ENCODE results near the gene NCKAP5.
"Not testable (repeated sequence)": the region's sequence is repeated elsewhere in the genome, so short reads cannot be mapped to it uniquely, and the experiment has no call there.

The NCKAP5 gene

DNA sequence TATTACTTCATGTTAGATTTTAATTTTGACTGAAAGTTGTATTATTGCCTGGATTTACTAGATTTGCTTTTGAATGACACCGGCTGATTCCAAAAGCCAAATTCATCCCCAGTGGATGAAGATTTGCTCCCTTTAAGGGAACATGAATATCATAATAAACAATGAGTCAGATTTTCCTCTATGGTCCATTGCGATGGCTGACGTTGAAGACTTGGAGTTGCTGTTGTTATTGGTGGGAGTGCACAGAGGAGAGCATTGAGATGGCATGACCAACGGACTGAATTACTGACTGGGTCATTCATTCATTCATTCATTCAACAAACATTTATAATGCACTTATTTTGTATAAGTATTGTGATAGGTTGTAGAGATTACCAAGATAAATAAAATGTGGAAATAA is 864.9 kb downstream of the NCKAP5 start:
- DNase-seq (ENCODE audit: low read depth), result no peak

DNA sequence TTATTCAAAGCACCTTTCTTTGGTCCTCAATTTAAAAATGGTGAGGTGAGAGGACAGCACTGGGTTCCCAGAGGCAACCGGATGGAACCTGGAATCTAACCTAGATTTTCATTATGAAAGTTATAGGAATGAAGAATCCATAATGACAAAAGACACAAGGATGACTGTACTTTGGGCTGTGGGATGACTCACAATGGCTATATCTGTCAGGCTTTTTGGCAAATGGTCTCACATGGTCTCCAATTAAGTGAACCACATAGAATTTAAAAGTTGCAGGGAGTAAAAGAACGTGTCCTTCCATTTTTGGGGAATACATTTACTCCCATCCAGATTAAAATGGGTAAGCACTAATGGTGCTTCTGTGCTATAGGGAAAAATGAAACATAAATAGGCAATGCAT is 866.5 kb downstream of the NCKAP5 start:
- DNase-seq (ENCODE audit: low read depth), result no peak

GRCh38 chr2:132699802-132700201 is 868.5 kb downstream of the NCKAP5 start:
- not testable (repeated sequence) for DNase-seq (ENCODE audit: low read depth)

DNA sequence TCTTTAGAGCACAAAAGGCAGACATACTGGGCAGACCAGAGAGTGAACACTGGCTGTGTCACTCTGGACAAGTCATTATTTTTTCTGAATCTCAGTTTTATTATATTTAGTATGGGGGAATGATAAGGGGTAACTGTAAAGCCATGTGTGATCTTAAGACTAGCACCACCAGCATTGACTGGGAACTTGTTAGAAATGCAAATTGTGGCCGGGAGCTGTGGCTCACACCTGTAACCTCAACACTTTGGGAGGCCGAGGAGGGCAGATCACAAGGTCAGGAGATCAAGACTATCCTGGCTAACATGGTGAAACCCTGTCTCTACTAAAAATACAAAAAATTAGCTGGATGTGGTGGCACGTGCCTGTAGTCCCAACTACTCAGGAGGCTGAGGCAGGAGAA is 869.9 kb downstream of the NCKAP5 start:
- DNase-seq (ENCODE audit: low read depth), result not testable (repeated sequence)

DNA sequence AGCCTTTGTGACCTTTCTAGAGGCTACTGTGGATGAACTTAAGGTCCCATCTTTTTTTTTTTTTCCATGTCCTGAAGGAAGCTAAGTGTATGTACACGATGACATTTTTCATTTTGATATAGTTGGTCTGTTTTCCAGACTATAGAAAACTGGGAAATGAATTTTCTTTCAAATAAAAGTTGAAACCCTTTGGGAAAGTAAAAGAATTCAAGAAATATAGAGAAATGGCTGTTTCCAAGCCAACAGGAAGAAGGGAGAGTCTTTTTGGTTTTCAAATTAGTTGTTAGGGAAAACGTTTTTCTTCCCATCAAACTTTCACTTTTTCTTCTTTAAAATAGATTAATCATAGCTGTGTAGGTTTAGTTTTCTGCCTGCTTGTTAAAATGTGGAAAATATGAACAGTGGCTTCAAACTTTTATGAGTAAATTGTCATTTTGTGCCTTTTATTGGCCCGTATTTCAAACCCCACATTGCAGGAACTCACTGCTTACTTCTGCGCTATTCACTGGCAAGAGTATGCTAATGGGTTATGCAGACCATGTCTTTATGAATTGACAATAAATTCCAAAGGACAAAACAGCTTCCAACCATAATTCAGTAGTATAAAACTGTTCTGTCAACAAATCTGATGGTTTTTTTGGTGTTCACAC is 870.6 kb downstream of the NCKAP5 start:
- DNase-seq (ENCODE audit: low read depth), result no peak

DNA sequence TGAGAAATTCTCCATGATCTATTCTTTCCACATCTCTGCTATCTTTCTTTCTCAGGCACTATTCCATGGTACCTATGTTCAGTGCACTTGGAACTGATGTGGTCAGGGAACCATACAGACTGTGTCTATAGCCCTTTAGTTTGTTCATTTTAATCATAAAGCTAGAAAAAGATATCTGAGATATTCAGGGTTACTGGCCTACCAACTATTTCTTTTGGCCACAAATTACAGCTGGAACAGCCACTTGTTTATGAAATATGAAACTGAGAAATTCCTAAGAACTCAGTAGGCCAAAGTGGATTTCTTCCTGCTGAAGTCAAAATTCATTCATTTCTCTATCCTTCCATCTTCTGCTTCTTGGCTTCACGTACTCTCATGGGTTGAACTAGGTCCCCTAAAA is 875.4 kb downstream of the NCKAP5 start:
- no peak for DNase-seq (ENCODE audit: low read depth)

DNA sequence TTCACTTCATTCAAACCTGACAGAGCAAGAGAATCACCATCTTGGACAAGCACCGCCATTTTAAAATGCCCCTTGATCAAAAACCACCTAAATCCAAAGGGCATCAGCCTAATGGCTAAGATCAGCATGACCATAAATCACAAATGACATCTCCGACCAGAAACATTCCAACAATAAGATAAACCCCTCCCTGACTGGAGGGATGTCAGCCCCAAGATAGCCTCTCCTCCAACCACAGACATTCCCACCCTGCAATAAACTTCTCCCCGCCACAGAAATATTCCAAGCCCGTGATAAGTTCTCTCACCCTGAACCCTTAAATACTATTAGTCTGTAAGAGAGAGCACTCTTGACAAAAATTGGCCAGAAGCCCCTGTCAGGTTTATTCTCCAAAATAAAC is 876.7 kb downstream of the NCKAP5 start:
- DNase-seq (ENCODE audit: low read depth), result no peak

DNA sequence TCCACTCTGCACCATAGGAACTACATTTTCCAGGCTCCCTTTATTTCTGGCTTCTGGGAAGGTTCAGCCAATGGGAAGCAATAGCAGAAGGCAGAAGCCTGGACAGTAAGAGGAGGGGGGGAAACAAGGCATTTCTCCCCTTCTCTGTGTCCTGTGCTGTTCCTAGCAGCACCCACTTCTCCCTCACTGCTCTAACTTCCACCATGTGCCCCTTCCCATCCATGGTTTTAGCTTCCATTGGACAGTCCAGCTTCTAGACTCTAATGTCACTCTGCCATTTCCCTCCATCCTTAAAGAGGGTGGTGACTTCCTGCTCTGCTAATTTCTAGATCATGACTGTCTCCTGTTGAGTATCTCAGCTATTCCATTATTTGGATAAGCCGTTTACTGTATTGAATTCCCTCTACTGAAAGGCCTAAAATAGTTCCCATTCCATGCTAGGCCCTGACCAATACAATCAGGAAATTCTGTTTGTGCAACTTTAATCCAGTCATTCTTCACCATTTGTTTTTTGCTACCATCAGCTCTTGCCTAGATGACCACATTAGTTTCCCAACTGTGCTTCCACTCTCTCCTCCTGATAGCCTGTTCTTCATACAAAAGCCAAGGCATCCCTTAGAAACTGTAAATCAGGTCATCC is 877.5 kb downstream of the NCKAP5 start:
- no peak for DNase-seq (ENCODE audit: low read depth)

DNA sequence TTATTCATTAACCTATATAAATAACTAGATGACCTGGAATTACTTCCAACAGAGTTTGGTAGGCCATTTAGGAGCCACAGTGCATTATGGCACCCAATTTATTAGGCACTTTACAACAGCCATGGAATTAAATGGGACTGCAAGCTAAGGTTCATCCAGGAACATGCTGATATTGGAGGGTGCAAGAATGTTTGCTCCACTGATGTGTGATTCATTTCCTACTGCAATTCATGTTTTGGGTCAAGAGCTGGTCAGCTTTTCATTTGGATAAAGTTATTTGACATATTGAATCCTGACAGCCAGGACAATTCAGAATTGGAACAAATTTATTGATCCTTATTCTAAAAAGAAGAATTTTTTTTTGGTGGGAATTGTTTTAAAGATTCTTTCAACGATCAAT is 886.5 kb downstream of the NCKAP5 start:
- DNase-seq (ENCODE audit: low read depth), result no peak

DNA sequence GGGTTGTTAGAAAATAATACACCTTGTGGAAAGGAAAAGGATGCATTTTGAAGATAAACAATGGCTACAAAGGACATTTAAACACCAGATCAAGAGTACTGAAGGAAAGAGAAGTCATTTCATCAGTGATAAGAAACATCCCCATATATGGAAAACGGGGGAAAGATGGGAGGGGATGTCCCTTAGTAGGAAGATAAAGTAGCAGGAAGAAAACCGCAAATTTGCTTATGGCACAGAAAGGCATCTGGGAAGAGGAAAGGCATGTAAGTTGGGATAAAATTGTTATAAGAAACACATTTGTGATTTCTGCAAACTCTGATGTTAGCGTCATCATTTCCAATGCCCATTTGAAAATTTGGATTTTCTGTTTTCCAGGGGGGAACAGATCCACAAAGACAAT is 887.7 kb downstream of the NCKAP5 start:
- no peak for DNase-seq (ENCODE audit: low read depth)

DNA sequence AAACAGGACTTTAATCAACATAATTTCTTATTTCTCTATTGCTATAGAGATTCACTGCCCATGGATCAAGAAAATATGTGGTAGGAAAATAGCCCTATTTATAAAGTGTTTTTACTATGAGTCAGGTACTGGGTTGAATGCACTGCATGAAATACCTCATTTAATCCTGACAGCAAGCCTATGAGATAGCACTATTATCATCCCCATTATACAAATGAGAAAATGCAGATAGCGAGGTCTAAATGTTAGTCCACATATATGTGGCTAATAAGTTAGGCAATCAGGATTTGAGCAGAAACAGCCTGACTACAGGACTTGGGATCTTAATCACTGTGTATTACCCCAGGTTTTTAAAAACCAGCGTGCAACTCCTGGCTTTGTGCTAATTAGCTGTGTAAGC is 889.8 kb downstream of the NCKAP5 start:
- no peak for DNase-seq (ENCODE audit: low read depth)

DNA sequence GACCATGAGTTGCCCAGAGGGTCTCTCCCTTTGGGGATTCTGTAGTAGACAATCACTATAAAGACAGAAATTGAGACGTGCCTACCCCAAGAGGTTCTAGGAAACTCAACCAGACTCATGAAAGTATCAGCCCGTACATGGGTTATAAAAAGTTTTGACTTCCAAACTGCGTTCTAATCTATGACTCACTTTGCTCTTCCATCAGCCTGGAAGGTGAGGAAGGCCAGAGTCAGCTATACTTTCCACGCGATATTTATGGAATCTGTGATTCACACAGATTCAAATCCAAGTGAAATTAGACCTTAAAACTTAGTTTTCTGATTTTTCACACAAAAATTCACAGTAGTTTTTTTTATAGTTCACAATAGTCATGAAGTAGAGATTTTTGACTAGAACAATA is 890.6 kb downstream of the NCKAP5 start:
- DNase-seq (ENCODE audit: low read depth), result no peak

GRCh38 chr2:132676999-132677398 is 891.3 kb downstream of the NCKAP5 start:
- no peak for DNase-seq (ENCODE audit: low read depth)

DNA sequence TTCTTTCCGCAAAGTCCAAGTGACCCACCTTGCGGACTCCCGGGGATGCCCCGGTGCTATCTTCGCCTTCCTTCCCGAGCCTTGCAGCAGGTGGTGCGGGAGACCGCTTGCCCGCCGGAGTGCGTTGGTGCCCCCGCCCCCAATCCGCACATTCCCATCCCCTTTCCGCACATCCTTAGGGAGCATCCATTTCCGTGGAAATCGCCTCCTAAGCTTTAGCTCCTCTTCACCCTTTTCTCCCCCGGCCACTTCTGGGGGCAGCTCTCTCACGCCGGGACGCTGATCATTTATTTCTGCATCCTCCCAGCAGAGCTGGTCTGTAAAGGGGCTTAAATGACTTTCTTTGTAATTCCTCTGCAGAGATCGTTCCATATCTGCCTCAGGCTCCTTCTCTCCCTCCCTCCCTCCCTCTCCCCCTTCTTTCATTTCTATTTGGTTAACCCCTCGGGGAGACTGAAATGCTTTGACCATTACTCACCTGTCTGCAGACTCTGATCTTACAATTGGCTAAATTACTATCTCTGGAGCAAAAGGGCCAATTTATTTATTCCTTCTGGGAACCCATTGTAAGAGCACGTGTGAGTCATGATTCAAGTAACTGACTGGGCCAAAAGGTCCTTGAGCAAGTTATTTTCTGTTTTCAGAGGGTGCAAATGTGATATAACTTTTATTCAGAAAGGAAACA is 897.0 kb downstream of the NCKAP5 start:
- DNase-seq (ENCODE audit: low read depth), result no peak

DNA sequence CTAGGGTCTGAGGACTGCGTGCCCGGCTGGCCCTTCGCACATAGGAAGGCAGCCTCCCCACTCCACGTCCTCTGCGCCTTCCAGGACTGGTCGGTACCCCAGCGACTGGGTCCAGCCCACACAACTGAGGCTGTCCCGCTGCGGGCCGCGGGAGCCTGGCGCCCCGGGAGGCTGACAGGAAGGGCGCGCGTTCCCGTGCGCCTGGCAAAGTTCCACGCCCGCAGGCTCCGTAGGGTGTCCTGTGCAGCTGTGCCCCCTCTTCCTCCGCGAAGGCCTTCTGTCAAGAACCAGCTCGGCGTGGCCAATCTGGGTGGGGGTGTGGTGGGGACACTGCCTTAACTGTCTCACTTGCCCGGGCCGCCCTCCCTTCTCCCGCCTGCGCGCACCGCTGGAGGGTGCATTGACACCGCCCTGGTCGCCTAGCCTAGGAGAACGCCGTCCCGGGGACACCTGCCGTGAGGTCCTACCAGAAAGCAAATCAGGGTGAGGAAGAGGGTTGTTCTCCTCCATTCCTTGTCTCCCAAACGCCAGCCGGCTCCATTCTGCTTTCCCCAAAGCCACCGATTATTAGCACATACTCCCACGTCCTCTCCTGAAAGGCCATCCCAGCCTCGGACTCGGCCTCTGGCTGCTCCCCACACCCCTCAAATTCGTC is 897.6 kb downstream of the NCKAP5 start:
- no peak for DNase-seq (ENCODE audit: low read depth)

DNA sequence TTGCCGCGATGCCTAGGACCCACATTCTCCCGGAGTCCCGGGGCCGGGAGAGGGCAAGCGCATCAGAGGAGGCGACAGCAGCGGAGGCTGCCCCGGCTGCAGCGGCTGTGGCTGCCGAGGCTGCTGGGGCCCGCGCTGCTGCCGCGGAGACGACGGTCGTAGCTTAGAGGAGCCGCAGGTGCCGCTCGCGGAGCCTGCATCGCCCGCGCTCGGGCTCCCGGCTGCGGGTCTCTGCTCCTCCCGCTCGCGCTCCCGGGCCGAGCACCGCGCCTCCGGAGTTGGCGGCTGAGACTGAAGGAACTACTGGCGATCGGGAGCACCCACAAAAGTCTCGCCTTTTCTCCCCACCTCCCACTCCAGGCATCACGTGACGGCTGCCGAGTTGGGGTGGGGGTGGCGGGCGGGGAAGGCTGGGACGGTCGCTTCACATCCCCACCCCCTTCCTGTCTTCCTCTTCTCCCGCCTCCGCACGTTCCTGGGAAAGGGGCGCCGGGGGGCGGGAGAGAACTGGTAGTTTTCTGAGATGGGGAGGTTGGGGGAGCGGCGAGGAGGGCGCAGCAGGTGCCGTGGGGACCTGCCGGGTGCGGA is 898.3 kb downstream of the NCKAP5 start, which contains the start of gene LYPD1:
Gene LYPD1 (minus strand): TSS at position 298 of the 588 bp plus-strand sequence. CDS start 273 bp downstream, at position 25.
- DNase-seq (ENCODE audit: low read depth), result no peak

DNA sequence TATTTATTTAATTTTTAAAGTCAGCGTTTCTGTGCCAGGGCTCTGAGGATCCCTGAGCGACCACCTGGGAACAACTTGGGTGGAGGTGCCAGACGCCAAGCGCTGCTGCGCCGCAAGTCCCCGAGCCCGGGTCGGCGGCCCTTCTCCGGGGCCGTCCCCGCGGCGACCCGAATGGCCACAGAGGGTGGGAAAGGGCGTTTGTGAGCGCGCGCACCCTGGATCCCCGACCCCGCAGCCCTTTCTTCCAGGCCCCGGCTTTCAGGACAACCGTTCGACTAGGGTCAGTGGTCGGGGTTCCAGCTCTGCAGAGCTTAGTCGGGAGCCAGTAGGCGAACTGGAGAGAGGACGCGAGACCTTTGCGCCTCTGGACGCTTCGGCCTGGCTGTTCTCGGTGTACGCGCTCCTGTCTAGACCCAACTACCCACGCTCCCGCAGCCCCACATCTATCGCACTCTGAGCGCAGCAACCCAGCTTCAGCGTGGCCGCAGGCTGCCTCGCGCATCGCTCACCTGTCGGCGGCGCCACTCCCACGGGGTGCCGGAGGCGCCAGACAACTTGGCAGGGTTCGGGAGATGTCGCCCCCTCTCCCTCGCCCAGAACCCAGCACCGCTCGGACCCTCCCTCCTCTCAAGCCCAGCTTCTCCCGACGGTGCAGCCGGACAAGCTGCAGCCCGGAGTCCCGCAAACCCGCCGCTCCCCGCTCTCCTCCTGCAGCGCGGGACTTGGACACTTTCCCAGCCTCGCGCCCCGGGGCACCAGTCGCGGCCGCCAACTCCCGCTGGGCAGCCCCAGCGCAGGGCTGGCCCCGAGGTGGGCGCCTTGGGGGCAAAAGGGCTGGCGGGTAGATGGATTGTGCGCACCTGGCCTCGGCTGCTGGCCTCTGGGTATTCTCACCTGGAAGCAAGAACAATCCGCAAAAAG is 899.0 kb downstream of the NCKAP5 start:
- DNase-seq (ENCODE audit: low read depth), result no peak

GRCh38 chr2:132668189-132668823 is 900.0 kb downstream of the NCKAP5 start:
- no peak for DNase-seq (ENCODE audit: low read depth)

DNA sequence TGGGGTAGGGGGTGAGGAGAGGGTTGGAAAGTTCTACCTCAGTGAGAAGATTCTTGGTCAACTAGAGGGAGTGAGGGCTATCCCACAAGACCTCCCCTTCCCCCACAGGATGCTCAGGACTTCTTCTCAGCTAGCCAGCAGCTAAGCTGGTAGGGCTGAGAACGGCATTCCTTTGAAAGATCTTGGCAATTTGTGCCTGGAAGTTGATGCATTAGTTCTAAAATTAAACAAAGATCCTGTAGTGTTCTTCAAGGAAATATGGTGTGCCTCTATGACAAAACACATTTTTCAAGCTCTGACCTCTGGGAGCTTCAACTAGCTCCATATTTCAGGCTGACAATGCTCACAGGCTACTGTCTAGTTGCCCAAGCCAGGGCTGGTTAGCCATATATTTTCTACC is 900.6 kb downstream of the NCKAP5 start:
- no peak for DNase-seq (ENCODE audit: low read depth)

GRCh38 chr2:132665401-132666140 is 902.7 kb downstream of the NCKAP5 start:
- no peak for DNase-seq (ENCODE audit: low read depth)
